ENCODE data around the gene SRPK2.
A peak's percentile ranks its signal among the peaks of the same experiment; 100 is the strongest.

The SRPK2 gene

GRCh38 chr7:105228555-105228954 lies 160.2 kb downstream of the SRPK2 start:
- Histone ChIP-seq H3K4me3 (ENCODE audit: severe bottlenecking) (no peak overlapping the region), H3K27me3 (ENCODE audit: insufficient read depth, poor library complexity, severe bottlenecking) (no peaks in the 10 kb centered on the region), H3K4me1 (ENCODE audit: insufficient read depth, poor library complexity, severe bottlenecking) (peaks cover 43% of the 10 kb centered on the region), H3K27ac (ENCODE audit: poor library complexity, severe bottlenecking) (peak overlapping the region; percentile 88), H3K36me3 (ENCODE audit: low read depth) (no peaks in the 10 kb centered on the region; the same call in 1 of the 2 replicates), H3K9me3 (ENCODE audit: severe bottlenecking) (no peaks in the 10 kb centered on the region)
- TF ChIP-seq CTCF (IDR thresholded peaks at IDR 0.05; ENCODE audit: poor library complexity, severe bottlenecking), result no peak
- ATAC-seq (ENCODE audit: low read depth) (no peak), DNase-seq (ENCODE audit: low spot score) (no peak)

GRCh38 chr7:105227391-105227790 lies 161.3 kb downstream of the SRPK2 start:
- Histone ChIP-seq H3K9me3 (ENCODE audit: severe bottlenecking) (no peaks in the 10 kb centered on the region), H3K4me1 (ENCODE audit: insufficient read depth, poor library complexity, severe bottlenecking) (peaks cover 43% of the 10 kb centered on the region), H3K36me3 (ENCODE audit: low read depth) (no peaks in the 10 kb centered on the region; the same call in 1 of the 2 replicates), H3K27ac (ENCODE audit: poor library complexity, severe bottlenecking) (no peak overlapping the region), H3K27me3 (ENCODE audit: insufficient read depth, poor library complexity, severe bottlenecking) (no peaks in the 10 kb centered on the region), H3K4me3 (ENCODE audit: severe bottlenecking) (no peak overlapping the region)
- no peak for ATAC-seq (ENCODE audit: low read depth)
- no peak for DNase-seq (ENCODE audit: low spot score)
- no peak for TF ChIP-seq CTCF (IDR thresholded peaks at IDR 0.05; ENCODE audit: poor library complexity, severe bottlenecking)

- Histone ChIP-seq H3K27me3 (ENCODE audit: insufficient read depth, poor library complexity, severe bottlenecking) (no peaks in the 10 kb centered on the region), H3K9me3 (ENCODE audit: severe bottlenecking) (no peaks in the 10 kb centered on the region), H3K4me3 (ENCODE audit: severe bottlenecking) (no peak overlapping the region), H3K27ac (ENCODE audit: poor library complexity, severe bottlenecking) (peak overlapping the region; percentile 72), H3K4me1 (ENCODE audit: insufficient read depth, poor library complexity, severe bottlenecking) (peaks cover 35% of the 10 kb centered on the region), H3K36me3 (ENCODE audit: low read depth) (no peaks in the 10 kb centered on the region)
- no peak for TF ChIP-seq CTCF (IDR thresholded peaks at IDR 0.05; ENCODE audit: poor library complexity, severe bottlenecking)
- no peak for DNase-seq (ENCODE audit: low spot score)
- ATAC-seq (ENCODE audit: low read depth), result peak; percentile 93
These were observed 163.7 kb downstream of the SRPK2 start for GRCh38 chr7:105224884-105225651.

GRCh38 chr7:105222953-105223352 lies 165.8 kb downstream of the SRPK2 start:
- Histone ChIP-seq H3K9me3 (ENCODE audit: severe bottlenecking) (no peaks in the 10 kb centered on the region), H3K27me3 (ENCODE audit: insufficient read depth, poor library complexity, severe bottlenecking) (no peaks in the 10 kb centered on the region), H3K4me1 (ENCODE audit: insufficient read depth, poor library complexity, severe bottlenecking) (peaks cover 41% of the 10 kb centered on the region), H3K36me3 (ENCODE audit: low read depth) (no peaks in the 10 kb centered on the region), H3K4me3 (ENCODE audit: severe bottlenecking) (no peak overlapping the region), H3K27ac (ENCODE audit: poor library complexity, severe bottlenecking) (no peak overlapping the region)
- ATAC-seq (ENCODE audit: low read depth) (no peak), DNase-seq (ENCODE audit: low spot score) (no peak)
- TF ChIP-seq CTCF (IDR thresholded peaks at IDR 0.05; ENCODE audit: poor library complexity, severe bottlenecking), result no peak

- Histone ChIP-seq H3K27ac (ENCODE audit: poor library complexity, severe bottlenecking) (peak overlapping the region; percentile 92), H3K4me3 (ENCODE audit: severe bottlenecking) (no peak overlapping the region), H3K4me1 (ENCODE audit: insufficient read depth, poor library complexity, severe bottlenecking) (peaks cover 42% of the 10 kb centered on the region), H3K36me3 (ENCODE audit: low read depth) (no peaks in the 10 kb centered on the region), H3K27me3 (ENCODE audit: insufficient read depth, poor library complexity, severe bottlenecking) (no peaks in the 10 kb centered on the region), H3K9me3 (ENCODE audit: severe bottlenecking) (no peaks in the 10 kb centered on the region)
- ATAC-seq (ENCODE audit: low read depth), result peak; percentile 93
- no peak for TF ChIP-seq CTCF (IDR thresholded peaks at IDR 0.05; ENCODE audit: poor library complexity, severe bottlenecking)
- no peak for DNase-seq (ENCODE audit: low spot score)
These were observed 169.0 kb downstream of the SRPK2 start for GRCh38 chr7:105219771-105220160.
